ENCODE measurements around the gene DEAF1. TPM values are rescaled to one million over a fixed set of nuclear protein-coding genes. Genes with fewer than 3 reads are reported as not detected.

The DEAF1 gene
- total RNA-seq, 4 donors from 2014 or later = 20.3 to 29.0 (median 23.0) TPM

GRCh38 chr11:635945-636510 lies 59.0 kb downstream of the DEAF1 start:
- TF ChIP-seq CTCF (IDR thresholded peaks at IDR 0.05) = no peak
- no peak for DNase-seq (ENCODE audit: low spot score)
- ATAC-seq (ENCODE audit: low FRiP score) = no peak

GRCh38 chr11:630871-631270 lies 64.2 kb downstream of the DEAF1 start:
- DNase-seq (ENCODE audit: low spot score) (no peak), ATAC-seq (ENCODE audit: low FRiP score) (no peak)
- no peak for TF ChIP-seq CTCF (IDR thresholded peaks at IDR 0.05)

- ATAC-seq (ENCODE audit: low FRiP score) = no peak
- no peak for TF ChIP-seq CTCF (IDR thresholded peaks at IDR 0.05)
- DNase-seq (ENCODE audit: low spot score) = no peak
Observed at GRCh38 chr11:629237-629583, 65.8 kb downstream of the DEAF1 start.

- no peak for ATAC-seq (ENCODE audit: low FRiP score)
Observed at GRCh38 chr11:628056-628455, 67.0 kb downstream of the DEAF1 start.

GRCh38 chr11:627308-627576 lies 67.8 kb downstream of the DEAF1 start:
- DNase-seq (ENCODE audit: low spot score) (no peak), ATAC-seq (ENCODE audit: low FRiP score) (no peak)
- TF ChIP-seq CTCF (IDR thresholded peaks at IDR 0.05) = no peak

More at GRCh38 chr11:628056-628455, 67.0 kb downstream of the DEAF1 start:
- no peak for TF ChIP-seq CTCF (IDR thresholded peaks at IDR 0.05)
- no peak for DNase-seq (ENCODE audit: low spot score)

GRCh38 chr11:626475-627307 lies 68.3 kb downstream of the DEAF1 start, which contains the start of gene SCT:
Gene SCT (minus strand): TSS chr11:627181. CDS start chr11:627143, 38 bp downstream.
- ATAC-seq (ENCODE audit: low FRiP score) (no peak), DNase-seq (ENCODE audit: low spot score) (no peak)
- no peak for TF ChIP-seq CTCF (IDR thresholded peaks at IDR 0.05)
